Smooth muscle cell (in vitro differentiated cells): ENCODE results near the gene OCRL. TPM values are rescaled to one million over a fixed set of nuclear protein-coding genes. Genes with fewer than 3 reads are reported as not detected.

Source experiments
- DNase-seq: peaks from one replicate; lab custom pipeline; 2025; ENCODE audit not compliant: unreplicated experiment; lab: John Stamatoyannopoulos, UW
- H2AFZ ChIP-seq: fragments of 200-600 bp; sonication (generic); 2 replicates; pipeline ENCODE4 v1.6.0; 2016; ENCODE audit warnings: antibody characterized with exemption, low read depth, mild to moderate bottlenecking
- H3F3A ChIP-seq: fragments of 200-600 bp; sonication (generic); 2 replicates; pipeline ENCODE4 v1.6.0; 2017; ENCODE audit warnings: antibody characterized with exemption, low read depth
- H3K27ac ChIP-seq: fragments of 200-600 bp; sonication (generic); 2 replicates; pipeline ENCODE4 v1.5.1; 2016; ENCODE audit warnings: low read depth, mild to moderate bottlenecking
- H3K27me3 ChIP-seq: fragments of 200-600 bp; sonication (generic); 2 replicates; pipeline ENCODE4 v1.6.1; 2016; ENCODE audit warnings: low read depth, mild to moderate bottlenecking
- H3K36me3 ChIP-seq: fragments of 200-600 bp; sonication (generic); 2 replicates; pipeline ENCODE4 v1.5.1; 2016; ENCODE audit warnings: low read depth
- H3K4me1 ChIP-seq: fragments of 200-600 bp; sonication (generic); 2 replicates; pipeline ENCODE4 v1.5.1; 2016; ENCODE audit warnings: low read depth
- H3K4me2 ChIP-seq: fragments of 200-600 bp; sonication (generic); 2 replicates; pipeline ENCODE4 v1.6.0; 2016; ENCODE audit warnings: mild to moderate bottlenecking
- H3K4me3 ChIP-seq: fragments of 200-600 bp; sonication (generic); 2 replicates; pipeline ENCODE4 v1.5.1; 2016; ENCODE audit warnings: mild to moderate bottlenecking
- H3K79me2 ChIP-seq: fragments of 200-600 bp; sonication (generic); 2 replicates; pipeline ENCODE4 v1.6.0; 2016; ENCODE audit warnings: low read depth, mild to moderate bottlenecking
- H3K9ac ChIP-seq: fragments of 200-600 bp; sonication (generic); 2 replicates; pipeline ENCODE4 v1.6.0; 2016; ENCODE audit warnings: low read depth
- H3K9me3 ChIP-seq: fragments of 200-600 bp; sonication (generic); replicated peaks from 2 replicates; pipeline ENCODE4 v1.5.1; 2016; ENCODE audit warnings: low read depth
- H4K20me1 ChIP-seq: fragments of 200-600 bp; sonication (generic); 2 replicates; pipeline ENCODE4 v1.6.0; 2016; ENCODE audit warnings: low read depth
- WGBS: methylation state at CpG from one replicate; pipeline ENCODE4 v1.1.7; 2016; ENCODE audit warnings: low lambda C conversion rate; 5-methylcytosine and 5-hydroxymethylcytosine counted together
- polyA plus RNA-seq: library from polyadenylated mRNA; unstranded; fragments of >200 nt; fragmentation: Nextera tagmentation; extraction: Ambion mirVana; gene quantifications from 2 replicates; pipeline ENCODE4 v1.2.1, GENCODE V29; 2016
- total RNA-seq: library from RNA; depleted of rRNA; stranded (reverse); fragments of >200 nt; gene quantifications from 2 replicates; pipeline ENCODE4 v1.2.3, GENCODE V29; 2014
- TF ChIP-seq, protein P1 (sequence below): fragments of 200-600 bp; sonication (generic); IDR thresholded peaks from 2 replicates; pipeline ENCODE4 v1.5.1; 2017; ENCODE audit warnings: borderline replicate concordance, mild to moderate bottlenecking, antibody characterized with exemption; ENCODE audit not compliant: insufficient read depth, poor library complexity, severe bottlenecking

Gene OCRL
- total and polyA plus RNA-seq, 2 experiments from 2014 or later: 8.7 to 26.2 TPM

DNA sequence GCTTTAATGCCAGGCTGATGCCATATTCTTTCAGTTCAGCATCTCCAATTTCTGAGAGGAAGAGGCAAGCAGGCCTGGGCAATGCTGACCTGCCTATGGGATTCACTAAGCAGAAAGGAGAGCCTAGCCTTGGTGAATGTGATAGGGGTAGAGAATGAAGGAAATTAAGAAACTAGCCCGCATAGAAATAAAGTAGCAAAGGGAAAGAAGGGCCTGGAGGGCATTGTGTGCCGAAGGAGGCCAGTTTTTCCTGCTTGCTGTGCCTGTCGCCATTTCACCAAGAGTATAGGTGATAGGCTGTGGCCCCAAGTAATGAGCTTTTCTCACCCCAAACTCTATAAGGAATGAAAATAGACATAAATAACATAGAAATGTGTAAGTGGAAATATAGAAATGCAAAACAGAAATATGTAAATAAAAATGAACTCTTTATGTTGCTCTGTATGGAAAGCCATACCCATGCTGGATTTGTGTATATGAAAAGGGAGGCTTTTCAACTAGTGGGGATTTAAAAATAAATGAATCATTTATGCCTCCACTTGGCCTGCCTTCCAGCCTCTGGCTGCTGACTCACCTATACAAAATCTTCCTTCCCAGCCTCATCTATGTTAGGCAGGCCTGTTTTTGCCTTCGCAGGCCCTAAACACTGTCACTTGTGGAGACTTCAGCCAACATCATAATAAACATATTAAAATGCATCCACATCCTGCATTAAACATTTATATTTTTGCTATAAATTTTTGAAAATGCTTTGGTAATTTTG, 5.1 kb upstream of the OCRL start:
- Histone ChIP-seq H3K4me1 (no peaks in the 10 kb centered on the region), H3K4me2 (no peak overlapping the region), H3K27me3 (no peaks in the 10 kb centered on the region), H3K36me3 (no peaks in the 10 kb centered on the region), H3K79me2 (no peaks in the 10 kb centered on the region), H3K4me3 (no peak overlapping the region), H2AFZ (no peak overlapping the region), H4K20me1 (no peaks in the 10 kb centered on the region), H3K9me3 (no peaks in the 10 kb centered on the region), H3K9ac (no peak overlapping the region), H3K27ac (no peak overlapping the region), H3F3A (no peaks in the 10 kb centered on the region)
- DNase-seq: no peak
- TF ChIP-seq, protein P1, sequence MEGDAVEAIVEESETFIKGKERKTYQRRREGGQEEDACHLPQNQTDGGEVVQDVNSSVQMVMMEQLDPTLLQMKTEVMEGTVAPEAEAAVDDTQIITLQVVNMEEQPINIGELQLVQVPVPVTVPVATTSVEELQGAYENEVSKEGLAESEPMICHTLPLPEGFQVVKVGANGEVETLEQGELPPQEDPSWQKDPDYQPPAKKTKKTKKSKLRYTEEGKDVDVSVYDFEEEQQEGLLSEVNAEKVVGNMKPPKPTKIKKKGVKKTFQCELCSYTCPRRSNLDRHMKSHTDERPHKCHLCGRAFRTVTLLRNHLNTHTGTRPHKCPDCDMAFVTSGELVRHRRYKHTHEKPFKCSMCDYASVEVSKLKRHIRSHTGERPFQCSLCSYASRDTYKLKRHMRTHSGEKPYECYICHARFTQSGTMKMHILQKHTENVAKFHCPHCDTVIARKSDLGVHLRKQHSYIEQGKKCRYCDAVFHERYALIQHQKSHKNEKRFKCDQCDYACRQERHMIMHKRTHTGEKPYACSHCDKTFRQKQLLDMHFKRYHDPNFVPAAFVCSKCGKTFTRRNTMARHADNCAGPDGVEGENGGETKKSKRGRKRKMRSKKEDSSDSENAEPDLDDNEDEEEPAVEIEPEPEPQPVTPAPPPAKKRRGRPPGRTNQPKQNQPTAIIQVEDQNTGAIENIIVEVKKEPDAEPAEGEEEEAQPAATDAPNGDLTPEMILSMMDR: no peak
- 71% methylated on average over 4 of the region's 4 CpGs for WGBS

DNA sequence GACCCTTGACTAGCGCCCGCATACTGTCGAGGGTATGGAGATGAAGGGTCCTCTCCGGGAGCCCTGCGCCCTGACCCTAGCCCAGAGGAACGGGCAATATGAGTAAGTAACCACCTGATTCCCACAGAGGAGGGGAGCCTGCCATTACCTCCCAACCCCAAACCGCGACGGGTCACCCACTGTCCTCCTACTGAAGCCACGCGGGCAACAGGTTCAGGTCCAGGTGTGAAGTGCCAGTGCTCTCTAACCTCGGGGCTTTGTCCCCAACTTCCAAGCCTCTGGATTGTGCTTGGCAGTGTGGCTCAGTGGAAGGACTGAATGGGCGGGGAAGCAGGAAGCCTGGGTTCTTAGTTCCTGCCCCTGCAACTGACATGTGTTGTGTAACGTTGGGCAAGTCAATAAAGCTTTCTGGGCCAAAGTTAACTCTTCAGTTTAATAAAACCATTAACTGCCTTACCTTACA, 694 bp downstream of the OCRL start:
- no peak for DNase-seq
- Histone ChIP-seq H3K4me1 (no peaks in the 10 kb centered on the region), H3K4me2 (peak overlapping the region; percentile 80), H3F3A (no peaks in the 10 kb centered on the region), H3K79me2 (no peaks in the 10 kb centered on the region), H3K36me3 (no peaks in the 10 kb centered on the region), H4K20me1 (no peaks in the 10 kb centered on the region), H2AFZ (no peak overlapping the region), H3K9ac (peak overlapping the region; percentile 71), H3K27ac (no peak overlapping the region), H3K9me3 (no peaks in the 10 kb centered on the region), H3K27me3 (no peaks in the 10 kb centered on the region), H3K4me3 (peak overlapping the region; percentile 73)
- TF ChIP-seq, protein P1: no peak
- 48% methylated on average over 13 of the region's 14 CpGs for WGBS

DNA sequence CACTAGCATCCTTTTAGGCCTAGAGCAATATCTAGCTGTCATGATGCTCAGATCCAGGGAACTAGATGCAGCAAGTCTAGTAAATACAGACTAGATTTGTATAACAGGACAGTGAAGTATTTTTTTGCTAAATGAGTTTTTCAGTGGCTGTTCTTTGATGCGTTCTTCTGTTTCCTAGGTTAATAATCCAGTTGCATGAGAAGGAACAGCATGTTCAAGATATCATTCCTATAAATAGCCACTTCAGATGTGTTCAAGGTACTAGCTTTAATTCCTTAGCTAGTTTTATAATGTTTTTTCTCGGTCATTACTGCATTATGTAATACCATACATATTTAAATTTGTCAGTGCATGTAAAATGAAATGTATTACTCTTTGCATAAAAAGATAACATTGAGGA, 4.7 kb downstream of the OCRL start:
- H3K27ac ChIP-seq: no peak overlapping the region

More for the DNA sequence above, 4.7 kb downstream of the OCRL start:
- no peak overlapping the region for H3K4me2 ChIP-seq
- 87% methylated on average over 2 of the region's 2 CpGs for WGBS
- no peak overlapping the region for H3K9ac ChIP-seq
- no peaks in the 10 kb centered on the region for H3K9me3 ChIP-seq
- no peak overlapping the region for H3K4me3 ChIP-seq
- H3K4me1 ChIP-seq: no peaks in the 10 kb centered on the region
- peaks cover 7% of the 10 kb centered on the region for H3K36me3 ChIP-seq
- TF ChIP-seq, protein P1: no peak
- no peak overlapping the region for H2AFZ ChIP-seq
- H3K79me2 ChIP-seq: no peaks in the 10 kb centered on the region
- no peaks in the 10 kb centered on the region for H3K27me3 ChIP-seq
- H3F3A ChIP-seq: no peaks in the 10 kb centered on the region
- no peaks in the 10 kb centered on the region for H4K20me1 ChIP-seq
- no peak for DNase-seq
